ACHN (cell line): ENCODE results near the gene SEC31B.

Experiments
- DNase-seq: peaks from one replicate; pipeline ENCODE4 v3.0.0-alpha.2; 2015
- in situ Hi-C: cut with HindIII; loops from 2 replicates; pipeline ENCODE4 v1.10.0; 2017; ENCODE audit warnings: low sequenced_read_pairs, low pct_ligation_motif_present, low pct_unique_long_range_greater_than_20kb

The SEC31B gene

GRCh38 chr10:100535338-100535714 lies 15.7 kb upstream of the SEC31B start:
- in situ Hi-C loops, result no loop called here
- DNase-seq, result no peak

- no peak for DNase-seq
- in situ Hi-C loops, result no loop called here
These were observed 15.1 kb upstream of the SEC31B start for GRCh38 chr10:100534726-100535125.

GRCh38 chr10:100531761-100532160 lies 12.1 kb upstream of the SEC31B start:
- no peak for DNase-seq
- in situ Hi-C loops, result no loop called here

GRCh38 chr10:100529475-100530298 lies 10.0 kb upstream of the SEC31B start, which contains the start of gene NDUFB8:
Gene NDUFB8, minus strand, starts transcription at chr10:100529871. Its CDS starts 20 bp downstream, at chr10:100529851.
- in situ Hi-C loops, result no loop called here
- peak; percentile 91 for DNase-seq

GRCh38 chr10:100528921-100529474 lies 9.3 kb upstream of the SEC31B start:
- in situ Hi-C loops, result no loop called here
- DNase-seq, result no peak

GRCh38 chr10:100528123-100528886 lies 8.6 kb upstream of the SEC31B start:
- DNase-seq, result no peak

GRCh38 chr10:100524638-100525037 lies 5.0 kb upstream of the SEC31B start:
- in situ Hi-C loops, result no loop called here
- no peak for DNase-seq

More at GRCh38 chr10:100528123-100528886, 8.6 kb upstream of the SEC31B start:
- in situ Hi-C loops, result no loop called here

- DNase-seq, result no peak
- in situ Hi-C loops, result no loop called here
These were observed 4.5 kb upstream of the SEC31B start for GRCh38 chr10:100524206-100524605.

- no peak for DNase-seq
- in situ Hi-C loops, result no loop called here
These were observed 3.3 kb upstream of the SEC31B start for GRCh38 chr10:100522945-100523344.

- in situ Hi-C loops, result no loop called here
These were observed 2.6 kb upstream of the SEC31B start for GRCh38 chr10:100522107-100522801.

GRCh38 chr10:100520811-100521210 lies 1.1 kb upstream of the SEC31B start:
- DNase-seq, result no peak
- in situ Hi-C loops, result no loop called here

More at GRCh38 chr10:100522107-100522801, 2.6 kb upstream of the SEC31B start:
- no peak for DNase-seq

GRCh38 chr10:100518761-100519241 lies 860 bp downstream of the SEC31B start:
- DNase-seq, result peak; percentile 65
- in situ Hi-C loops, result no loop called here

- DNase-seq, result peak; percentile 19
- in situ Hi-C loops, result no loop called here
These were observed 2.8 kb downstream of the SEC31B start for GRCh38 chr10:100516847-100517246.

- in situ Hi-C loops, result no loop called here
- no peak for DNase-seq
These were observed 4.0 kb downstream of the SEC31B start for GRCh38 chr10:100515612-100516011.

- in situ Hi-C loops, result no loop called here
- no peak for DNase-seq
These were observed 8.9 kb downstream of the SEC31B start for GRCh38 chr10:100510533-100511308.

GRCh38 chr10:100509241-100509840 lies 10.3 kb downstream of the SEC31B start:
- in situ Hi-C loops, result no loop called here
- DNase-seq, result no peak

- DNase-seq, result peak; percentile 75
- in situ Hi-C loops, result no loop called here
These were observed 10.9 kb downstream of the SEC31B start for GRCh38 chr10:100508691-100509150.
